SIG-M5 treated with dmso at 0.1 percent for 504 hours (cell line): Measurements from ENCODE around the gene MAFF.
"Not testable (repeated sequence)": the region's sequence is repeated elsewhere in the genome, so short reads cannot be mapped to it uniquely, and the experiment has no call there.

ENCODE experiments used
- DNase-seq: peaks from one replicate; lab custom pipeline; 2025; ENCODE audit not compliant: unreplicated experiment; lab: John Stamatoyannopoulos, UW

Gene MAFF

DNA sequence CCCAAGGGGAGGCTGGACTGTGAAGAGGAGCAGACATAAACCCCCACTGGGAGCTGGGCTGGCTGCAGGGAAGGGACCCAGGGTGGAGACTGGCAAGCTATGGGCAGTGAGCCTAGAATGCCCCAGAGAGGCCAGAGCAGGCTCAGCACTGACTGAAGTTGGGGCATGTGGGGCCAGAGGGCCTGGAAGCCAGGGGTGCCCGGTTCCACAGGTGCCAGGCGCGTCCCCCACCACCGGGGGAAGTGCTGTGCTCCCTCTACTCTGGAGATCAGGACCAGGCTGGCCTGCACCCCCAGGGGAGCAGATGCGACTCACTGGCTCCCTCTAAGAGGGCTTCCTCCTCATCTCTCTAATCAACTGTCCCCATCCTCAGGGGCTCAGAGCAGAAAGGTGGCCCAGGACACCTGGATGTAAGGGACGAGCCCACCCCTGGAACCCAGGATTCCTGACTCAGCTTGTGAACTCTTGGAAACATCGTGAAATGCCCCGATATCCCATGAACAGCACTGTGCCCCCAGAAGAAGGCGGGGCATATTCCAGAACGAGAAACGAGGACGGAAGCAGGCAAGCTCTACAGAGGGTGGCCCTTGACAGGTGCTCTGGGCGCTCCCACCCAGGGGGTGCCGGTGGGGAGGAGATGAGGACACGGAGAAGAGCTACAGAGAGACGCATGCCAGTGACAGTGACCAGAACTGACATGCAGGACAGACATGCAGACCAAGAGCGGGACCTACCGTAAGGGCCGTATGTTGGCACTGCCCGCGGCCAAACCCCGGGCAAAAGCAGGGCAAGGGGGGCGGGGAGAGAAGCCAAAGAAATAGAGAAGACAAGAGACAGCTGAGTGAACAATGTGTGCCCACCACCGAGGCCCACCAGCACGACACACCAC, 20.4 kb downstream of the MAFF start:
- DNase-seq, result no peak

DNA sequence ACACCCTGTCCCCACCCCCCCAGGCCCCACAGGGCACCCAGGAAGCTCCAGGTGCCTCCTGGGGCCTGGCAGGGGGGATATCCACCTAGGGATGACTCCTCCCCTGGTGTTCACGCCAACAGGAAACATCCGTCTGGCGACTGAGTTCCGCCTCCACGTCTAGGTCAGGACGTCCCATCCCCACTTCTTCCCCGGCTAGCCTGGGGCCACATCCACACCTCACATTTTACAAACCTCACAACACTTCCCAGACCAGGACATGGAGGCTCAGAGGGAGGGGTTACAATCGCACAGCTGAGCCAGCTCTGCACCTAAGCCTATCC, 21.0 kb downstream of the MAFF start:
- DNase-seq, result no peak

GRCh38 chr22:38223289-38223960, 21.6 kb downstream of the MAFF start:
- no peak for DNase-seq

- DNase-seq, result no peak
Measured at GRCh38 chr22:38226853-38227649, 25.3 kb downstream of the MAFF start.

DNA sequence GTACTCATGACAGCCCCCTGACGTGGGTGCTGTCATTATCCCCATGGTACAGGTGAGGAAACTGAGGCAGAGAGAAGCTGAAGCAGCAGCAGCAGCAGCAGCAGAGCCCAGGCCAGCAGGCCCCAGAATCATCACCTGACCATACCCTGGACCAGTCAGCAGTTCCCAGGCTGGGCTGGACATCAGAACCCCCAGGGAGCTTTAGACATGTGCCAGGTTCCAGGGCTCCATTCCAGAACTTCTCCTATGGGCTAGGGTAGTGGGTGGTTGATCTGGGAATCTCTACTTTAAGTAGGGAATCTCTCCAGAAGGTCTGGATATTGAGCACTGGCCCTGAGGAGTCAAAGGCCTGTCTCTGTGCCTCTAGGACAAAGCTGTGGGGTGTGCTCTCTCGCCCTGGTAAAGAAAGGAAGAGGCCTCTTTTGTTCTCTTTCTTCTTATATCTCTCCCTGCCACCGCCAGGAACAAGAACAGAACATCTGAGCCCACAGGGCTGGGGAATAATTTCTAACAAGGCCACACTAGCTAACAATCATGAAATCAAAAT, 26.6 kb downstream of the MAFF start:
- DNase-seq, result no peak

DNA sequence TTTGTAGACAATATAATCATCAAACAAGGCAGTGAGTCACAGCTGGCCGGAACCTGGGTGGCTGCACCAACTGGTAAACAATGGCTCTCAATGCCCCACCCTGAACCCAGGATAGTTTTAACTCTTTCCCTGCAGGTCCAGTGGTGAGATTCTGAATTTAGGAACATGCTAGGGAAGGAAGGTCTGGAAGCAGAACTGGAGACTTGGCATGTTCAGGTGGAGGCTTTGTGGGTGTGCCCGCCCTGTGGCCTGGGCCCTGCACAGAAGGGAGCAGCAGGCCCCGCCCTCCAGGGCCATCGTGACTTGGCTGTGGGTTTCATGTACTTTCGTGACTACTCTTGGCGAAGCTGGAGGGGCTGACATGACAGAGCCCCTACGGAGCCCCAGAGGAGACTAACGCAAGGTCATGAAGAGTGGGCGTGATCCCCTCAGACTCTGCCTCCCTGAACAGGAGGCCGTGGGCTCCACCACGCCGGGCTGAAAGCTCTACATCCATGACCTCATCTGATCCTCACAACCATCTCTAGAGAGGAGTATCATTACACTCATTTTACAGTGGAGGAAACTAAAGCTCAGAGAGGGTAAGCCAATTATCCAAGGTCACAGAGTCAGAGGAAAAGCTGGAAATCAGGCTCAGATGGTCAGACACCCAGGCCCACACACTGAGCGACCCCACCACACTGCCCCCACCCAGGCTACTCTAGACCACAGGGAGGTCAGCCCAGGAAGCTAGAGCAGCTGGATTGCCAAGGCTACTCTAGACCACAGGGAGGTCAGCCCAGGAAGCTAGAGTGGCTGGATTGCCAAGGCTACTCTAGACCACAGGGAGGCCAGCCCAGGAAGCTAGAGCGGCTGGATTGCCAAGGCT, 27.3 kb downstream of the MAFF start:
- DNase-seq, result no peak

- peak; percentile 22 for DNase-seq
Measured at GRCh38 chr22:38230108-38230825, 28.5 kb downstream of the MAFF start.

DNA sequence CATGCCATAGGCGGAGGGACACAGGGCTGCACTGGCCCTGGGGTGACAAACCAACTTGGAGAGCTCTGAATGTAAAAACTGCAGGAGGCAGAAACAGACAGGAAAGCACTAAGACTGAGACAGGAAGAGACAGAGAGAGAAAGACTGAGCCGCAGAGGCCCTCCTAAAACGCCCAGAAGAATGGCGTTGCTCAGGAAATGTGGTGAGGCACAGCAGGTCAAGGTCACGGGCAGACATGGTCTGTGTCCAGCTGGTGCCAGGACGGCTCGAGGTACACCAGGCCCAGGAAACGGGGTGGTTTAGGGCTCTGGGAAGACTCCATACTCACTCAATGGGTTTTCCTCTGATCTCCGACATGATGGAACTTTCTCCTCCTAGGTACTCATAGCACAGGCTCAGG, 29.1 kb downstream of the MAFF start:
- no peak for DNase-seq

DNA sequence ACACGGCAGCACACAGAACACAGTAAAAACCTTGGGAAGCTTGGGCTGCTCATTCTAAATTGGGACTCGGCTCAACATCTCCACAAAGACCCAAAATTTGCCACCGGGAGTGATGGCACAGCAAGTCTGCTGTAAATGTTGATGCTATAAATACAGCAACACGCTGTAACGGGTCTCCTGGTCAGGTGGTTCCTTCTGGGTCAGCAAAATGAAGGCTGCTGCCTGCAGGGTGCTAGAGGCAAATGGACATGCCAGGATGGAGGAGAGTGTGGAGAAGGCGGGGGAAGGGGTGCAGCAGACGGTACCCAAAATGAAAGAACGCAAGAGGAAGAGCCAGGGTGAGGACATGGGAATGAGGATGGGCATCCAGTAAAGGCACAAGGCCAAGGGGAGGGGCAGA, 30.4 kb downstream of the MAFF start:
- no peak for DNase-seq

DNA sequence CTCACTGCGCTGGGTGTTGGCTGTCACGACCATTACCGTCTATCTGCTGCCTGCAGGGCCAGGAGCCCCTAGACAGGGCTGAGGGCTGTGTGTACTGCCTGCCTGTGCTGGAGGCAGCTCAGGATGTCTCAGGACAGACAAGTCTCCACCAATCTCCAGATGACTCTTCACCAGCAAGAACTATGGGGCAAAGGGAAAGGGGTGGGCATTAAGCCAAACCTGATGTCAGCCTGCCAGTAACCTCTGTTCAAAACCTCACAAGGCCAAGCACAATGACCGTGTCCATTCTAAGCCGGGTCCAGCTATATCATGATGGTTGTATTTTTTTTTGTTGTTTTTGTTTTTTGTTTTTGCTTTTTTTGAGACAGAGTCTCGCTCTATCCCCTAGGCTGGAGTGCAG, 31.6 kb downstream of the MAFF start:
- DNase-seq, result no peak

GRCh38 chr22:38233856-38234255, 32.1 kb downstream of the MAFF start:
- DNase-seq, result not testable (repeated sequence)

- no peak for DNase-seq
Measured at GRCh38 chr22:38235240-38235850, 33.6 kb downstream of the MAFF start.

- DNase-seq, result no peak
Measured at GRCh38 chr22:38236786-38237185, 35.0 kb downstream of the MAFF start.

- no peak for DNase-seq
Measured at GRCh38 chr22:38238519-38239071, 36.8 kb downstream of the MAFF start.

- DNase-seq, result no peak
Measured at GRCh38 chr22:38239101-38239761, 37.4 kb downstream of the MAFF start.

DNA sequence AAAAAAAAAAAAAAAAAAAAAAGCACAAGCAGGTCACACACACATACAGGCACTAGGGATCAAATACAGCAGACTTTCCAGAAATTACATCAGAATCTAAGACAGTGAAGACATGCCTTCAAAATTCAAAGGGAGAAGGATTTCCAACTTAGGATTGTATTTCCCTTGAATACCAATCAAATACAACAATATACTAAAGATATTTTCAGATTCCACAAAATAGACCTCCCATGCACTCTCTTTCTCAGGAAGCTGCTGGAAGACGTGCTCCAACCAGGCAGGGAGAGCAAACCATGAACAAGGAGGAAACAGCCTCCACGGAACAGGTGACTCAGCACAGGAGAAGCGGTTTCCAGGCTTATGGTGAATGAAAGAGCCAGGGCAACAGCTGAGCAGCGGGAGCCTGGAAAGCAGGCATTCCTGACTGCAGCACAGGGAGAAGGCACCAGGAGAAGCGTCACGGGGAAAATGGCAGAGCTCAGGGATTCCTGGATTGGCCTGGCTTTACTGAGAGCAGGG, 39.0 kb downstream of the MAFF start:
- no peak for DNase-seq

GRCh38 chr22:38243007-38243765, 41.4 kb downstream of the MAFF start:
- no peak for DNase-seq

DNA sequence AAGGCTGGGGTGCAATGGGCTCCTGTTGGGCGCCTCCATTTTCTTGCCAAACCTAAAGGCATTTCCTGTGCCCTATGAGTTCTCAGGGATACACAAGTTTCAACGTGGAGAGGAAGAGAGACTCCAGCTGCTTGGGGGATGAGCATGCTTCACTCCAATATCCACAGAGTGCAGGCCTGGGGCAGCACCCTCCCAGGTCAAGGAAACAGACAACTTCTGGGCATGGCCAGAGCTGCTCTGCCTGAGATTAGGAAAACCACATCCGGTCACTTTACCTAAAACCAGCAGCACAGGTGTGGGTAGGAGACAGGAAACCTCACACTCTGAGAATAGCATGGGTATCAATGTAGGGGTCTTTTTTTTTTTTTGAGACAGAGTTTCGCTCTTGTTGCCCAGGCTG, 42.3 kb downstream of the MAFF start:
- no peak for DNase-seq
